Transverse colon (tissue), 3 donors: ENCODE data around the gene RNF215.

Experiments
- CTCF ChIP-seq, 5 experiments: fragments of 200-600 bp in 3 of 5; fragments of 450-650 bp in 2 of 5; sonication (generic) in 3 of 5; IDR thresholded peaks; 1 replicate in 2 of 5; 2 replicates in 3 of 5; pipeline ENCODE4 v1.5.1; 2016 to 2017; ENCODE audit warnings: antibody characterized with exemption in 5 of 5, inconsistent platforms in 3 of 5, mild to moderate bottlenecking in 2 of 5, moderate library complexity in 1 of 5
- POLR2A ChIP-seq: fragments of 450-650 bp; IDR thresholded peaks from one replicate; pipeline ENCODE4 v1.6.1; 2016; ENCODE audit warnings: antibody characterized with exemption, mild to moderate bottlenecking, moderate library complexity

DNA sequence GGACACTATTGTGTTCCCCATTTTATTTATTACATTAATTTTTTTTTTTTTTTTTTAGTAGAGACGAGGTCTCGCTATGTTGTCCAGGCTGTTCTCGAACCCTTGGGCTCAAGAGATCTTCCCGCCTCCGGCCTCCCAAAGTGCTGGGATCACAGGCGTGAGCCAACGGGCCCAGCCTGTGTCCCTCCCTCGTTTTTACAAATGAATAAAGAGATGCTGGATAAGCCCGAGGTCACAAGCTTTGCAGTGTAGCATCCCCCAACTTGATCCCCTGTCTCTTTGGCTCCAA lies 38.1 kb upstream of the RNF215 start:
- TF ChIP-seq CTCF (IDR thresholded peaks at IDR 0.05) = no peak
- no peak for TF ChIP-seq POLR2A
